DND-41 (cell line): Measurements from ENCODE around the gene CYP27B1.

Experiments
- EZH2 ChIP-seq: IDR thresholded peaks from 3 replicates; pipeline ENCODE4 v1.6.1; 2012; ENCODE audit warnings: borderline replicate concordance, low read depth, mild to moderate bottlenecking, moderate library complexity, low read length, inconsistent platforms; ENCODE audit not compliant: severe bottlenecking
- TF ChIP-seq, protein P1 (sequence below): IDR thresholded peaks from 2 replicates; pipeline ENCODE4 v1.5.1; 2012; ENCODE audit warnings: borderline replicate concordance, low read length, moderate library complexity, mild to moderate bottlenecking; ENCODE audit not compliant: poor library complexity, severe bottlenecking; ENCODE audit errors: extremely low read depth

DNA sequence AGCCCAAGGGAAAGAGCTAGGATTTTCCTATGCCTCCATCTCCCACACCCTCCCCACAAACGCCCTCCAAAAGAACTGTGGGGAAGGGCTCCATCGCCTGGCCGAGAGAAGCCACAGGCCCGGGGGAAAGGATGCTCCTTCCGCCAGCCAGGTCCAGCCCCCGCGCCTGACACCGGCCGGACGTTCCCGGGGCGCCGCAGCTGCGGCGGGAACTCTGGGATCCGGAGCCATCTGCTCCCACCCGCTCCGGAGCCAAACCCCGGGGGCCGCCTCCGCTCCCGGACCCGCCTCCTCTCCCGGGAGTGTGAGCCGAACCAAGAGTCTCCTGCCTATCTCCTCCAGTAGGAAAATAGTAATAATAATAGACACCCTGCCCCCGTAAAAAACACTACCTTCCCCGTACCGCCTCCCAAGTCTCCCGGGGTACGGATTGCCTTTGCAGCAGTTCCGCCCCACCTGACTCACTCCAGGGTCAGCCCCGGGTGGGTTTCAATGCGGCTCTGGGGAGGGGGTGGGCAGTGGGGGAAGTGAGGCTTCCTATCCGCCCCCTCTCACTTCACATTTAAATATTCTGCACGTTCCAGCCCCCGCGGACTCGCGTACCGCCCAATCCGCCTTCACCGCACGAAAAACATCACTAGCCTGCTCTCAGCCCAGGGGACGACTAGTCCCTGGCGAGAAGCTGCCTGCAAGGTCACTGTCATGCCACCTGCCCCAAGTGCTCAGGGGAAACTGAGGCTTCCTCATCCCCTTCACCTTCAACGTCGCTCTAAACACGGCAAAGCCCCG lies 30.7 kb downstream of the CYP27B1 start:
- TF ChIP-seq, protein P1, sequence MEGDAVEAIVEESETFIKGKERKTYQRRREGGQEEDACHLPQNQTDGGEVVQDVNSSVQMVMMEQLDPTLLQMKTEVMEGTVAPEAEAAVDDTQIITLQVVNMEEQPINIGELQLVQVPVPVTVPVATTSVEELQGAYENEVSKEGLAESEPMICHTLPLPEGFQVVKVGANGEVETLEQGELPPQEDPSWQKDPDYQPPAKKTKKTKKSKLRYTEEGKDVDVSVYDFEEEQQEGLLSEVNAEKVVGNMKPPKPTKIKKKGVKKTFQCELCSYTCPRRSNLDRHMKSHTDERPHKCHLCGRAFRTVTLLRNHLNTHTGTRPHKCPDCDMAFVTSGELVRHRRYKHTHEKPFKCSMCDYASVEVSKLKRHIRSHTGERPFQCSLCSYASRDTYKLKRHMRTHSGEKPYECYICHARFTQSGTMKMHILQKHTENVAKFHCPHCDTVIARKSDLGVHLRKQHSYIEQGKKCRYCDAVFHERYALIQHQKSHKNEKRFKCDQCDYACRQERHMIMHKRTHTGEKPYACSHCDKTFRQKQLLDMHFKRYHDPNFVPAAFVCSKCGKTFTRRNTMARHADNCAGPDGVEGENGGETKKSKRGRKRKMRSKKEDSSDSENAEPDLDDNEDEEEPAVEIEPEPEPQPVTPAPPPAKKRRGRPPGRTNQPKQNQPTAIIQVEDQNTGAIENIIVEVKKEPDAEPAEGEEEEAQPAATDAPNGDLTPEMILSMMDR: no peak
- no peak for TF ChIP-seq EZH2
